NCI-H1092 treated with DMSO at 0.1 percent for 48 hours (cell line): ENCODE results near the gene FILIP1L.
"Not testable (repeated sequence)": the region's sequence is repeated elsewhere in the genome, so short reads cannot be mapped to it uniquely, and the experiment has no call there.

ENCODE experiments used
- DNase-seq: peaks from one replicate; lab custom pipeline; 2025; lab: John Stamatoyannopoulos, UW

FILIP1L gene

GRCh38 chr3:100098784-100099070, 15.6 kb downstream of the FILIP1L start:
- DNase-seq: no peak

DNA sequence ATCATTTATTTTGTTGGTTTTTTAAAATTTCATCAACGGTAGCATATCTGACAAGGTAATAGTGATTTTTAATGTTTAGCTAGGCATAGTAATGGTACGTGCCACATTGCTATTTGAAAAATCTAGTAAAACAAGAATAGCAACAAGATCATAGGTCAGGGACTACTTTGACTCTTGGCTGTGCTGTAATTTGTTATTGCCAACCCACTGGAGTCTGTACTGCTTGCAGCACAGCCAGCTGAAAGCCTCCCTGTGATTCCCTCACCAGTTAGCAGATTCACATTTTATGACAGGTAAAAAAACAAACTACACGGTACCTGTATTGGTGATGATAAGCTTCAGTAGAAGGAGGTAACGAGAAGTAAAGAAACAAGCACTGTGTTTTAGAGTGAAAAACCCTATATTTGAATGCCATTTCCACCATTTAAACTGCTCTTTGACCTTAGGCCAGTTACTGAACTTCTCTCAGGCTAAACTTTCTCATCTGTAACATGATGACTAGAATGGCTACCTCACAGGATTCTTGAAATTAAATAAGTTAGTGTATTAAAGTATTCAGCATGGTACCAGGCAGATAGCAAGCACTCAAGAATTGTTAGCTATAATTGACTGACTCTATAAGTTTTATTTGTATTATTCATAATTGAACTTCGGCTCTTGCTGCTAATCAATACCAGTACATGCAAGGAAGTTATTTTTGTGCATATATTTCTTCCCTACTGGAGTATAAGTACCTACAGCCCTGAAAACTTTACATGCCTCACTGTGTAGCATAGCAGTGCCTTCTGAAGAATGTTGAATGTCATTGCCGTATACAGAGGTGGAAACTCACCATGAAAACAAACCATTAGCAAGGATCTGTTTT, 16.1 kb downstream of the FILIP1L start:
- no peak for DNase-seq

GRCh38 chr3:100096866-100097265, 17.4 kb downstream of the FILIP1L start:
- DNase-seq: no peak

DNA sequence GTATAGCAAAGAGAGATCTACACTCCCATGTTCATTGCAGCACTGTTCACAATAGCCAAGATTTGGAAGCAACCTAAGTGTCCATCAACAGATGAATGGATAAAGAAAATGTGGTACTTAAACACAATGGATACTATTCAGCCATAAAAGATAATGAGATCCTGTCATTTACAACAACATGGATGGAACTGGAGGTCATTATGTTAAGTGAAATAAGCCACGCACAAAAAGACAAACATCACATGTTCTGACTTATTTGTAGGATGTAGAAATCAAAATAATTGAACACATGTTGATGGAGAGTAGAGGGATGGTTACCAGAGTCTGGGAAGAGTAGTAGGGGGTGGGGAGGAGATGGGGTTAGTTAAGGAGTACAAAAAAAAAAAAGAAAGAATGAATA, 18.0 kb downstream of the FILIP1L start:
- not testable (repeated sequence) for DNase-seq

DNA sequence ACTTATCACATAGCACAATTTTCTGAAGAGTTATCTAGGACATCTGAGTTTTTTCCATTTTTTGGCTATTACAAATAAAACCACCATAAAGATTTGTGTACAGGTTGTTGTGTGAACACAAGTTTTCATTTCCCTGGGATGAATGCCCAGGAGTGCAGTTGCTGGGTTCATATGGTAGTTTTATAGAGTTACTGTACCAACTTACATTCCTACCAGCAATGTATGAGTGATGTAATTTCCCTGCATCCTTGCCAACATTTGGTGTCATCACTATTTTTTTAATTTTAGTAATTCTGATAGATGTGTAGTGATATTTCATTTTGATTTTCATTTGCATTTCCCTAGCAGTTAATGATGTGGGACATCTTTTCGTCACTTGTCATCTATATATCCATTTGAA, 20.5 kb downstream of the FILIP1L start:
- no peak for DNase-seq

DNA sequence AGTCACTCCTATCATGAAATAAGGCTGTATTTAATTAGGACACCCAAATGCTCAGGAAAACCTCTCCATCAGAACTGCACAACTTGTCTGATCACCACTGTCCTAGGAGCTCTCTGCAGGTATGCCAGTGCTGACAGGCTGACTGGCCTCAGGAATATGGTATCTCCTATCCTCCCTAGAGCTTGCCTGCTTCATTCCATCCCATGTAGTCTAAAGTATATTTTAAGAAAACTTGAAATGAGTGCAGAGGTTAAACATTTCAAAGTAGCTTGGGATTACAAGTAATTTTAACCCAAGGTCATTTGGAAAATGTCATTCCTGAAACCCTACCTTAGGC, 23.7 kb downstream of the FILIP1L start:
- no peak for DNase-seq

DNA sequence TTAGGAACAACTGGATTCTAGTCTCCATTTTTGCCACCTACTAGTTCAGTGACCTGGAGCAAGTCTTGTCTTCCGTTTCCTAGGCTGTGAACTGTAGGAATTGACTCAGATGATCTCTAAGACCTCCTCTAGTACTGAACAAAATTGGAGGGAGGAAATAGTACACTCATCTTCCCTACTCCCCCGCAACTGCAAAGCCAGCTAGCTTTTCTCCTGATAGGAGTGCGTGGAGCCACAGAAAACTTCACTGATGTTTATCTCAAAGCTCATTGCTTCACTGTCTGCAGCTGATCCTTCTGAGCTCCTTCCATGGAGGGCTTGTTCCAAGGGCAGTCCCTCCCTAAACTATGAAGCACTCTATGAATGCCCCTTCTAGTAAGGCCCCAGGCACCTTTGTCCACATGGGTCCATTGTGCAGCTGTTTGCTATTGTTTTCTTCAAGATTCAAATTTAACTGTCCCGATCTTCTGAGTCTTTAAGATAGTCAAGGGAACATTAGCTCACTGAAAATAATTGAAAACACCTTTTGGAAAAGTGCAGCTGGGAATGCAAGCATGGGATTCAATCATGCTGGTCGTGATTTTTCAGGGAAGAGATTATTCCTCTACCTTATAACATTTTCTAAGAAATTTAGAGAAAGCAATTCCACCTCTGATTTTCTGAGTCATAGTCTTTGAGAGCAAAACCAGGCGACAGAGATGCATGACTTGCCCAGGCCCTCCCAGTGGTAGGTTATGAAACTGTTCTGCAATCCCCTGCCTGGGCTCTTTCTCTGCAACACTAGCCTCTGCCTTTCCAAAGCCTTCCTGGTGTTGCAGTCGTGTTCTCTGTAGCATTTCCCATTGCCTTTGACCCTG, 24.3 kb downstream of the FILIP1L start:
- DNase-seq: no peak

DNA sequence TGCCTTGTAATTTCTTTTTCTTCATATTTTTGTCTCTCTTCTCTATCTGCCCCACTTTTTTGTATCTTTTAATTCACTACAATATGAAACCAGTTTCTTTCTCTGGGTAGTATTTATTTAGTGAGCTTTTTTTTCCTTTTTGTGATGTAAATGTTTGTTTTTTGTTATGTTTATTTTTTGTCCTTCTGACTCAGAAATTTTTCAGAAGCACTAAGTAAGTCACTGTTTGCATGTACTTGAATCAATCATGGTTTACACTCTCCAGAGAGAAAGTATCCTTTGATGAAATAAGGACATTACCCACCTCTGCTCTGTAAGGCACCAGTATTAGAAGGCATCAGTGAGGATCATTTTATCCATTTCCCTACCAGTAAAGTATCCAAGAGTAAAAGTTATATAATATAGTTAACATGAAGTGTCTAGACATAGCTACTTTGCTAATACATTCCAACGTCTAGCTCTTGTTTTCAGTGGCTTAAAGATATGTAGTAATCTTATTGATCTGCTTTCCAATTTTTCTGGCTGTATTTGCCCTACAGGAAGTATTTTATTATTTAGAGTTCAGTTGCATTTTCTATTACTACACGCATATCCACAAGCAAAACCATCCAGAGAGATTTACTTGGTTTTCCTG, 25.4 kb downstream of the FILIP1L start:
- DNase-seq: no peak

DNA sequence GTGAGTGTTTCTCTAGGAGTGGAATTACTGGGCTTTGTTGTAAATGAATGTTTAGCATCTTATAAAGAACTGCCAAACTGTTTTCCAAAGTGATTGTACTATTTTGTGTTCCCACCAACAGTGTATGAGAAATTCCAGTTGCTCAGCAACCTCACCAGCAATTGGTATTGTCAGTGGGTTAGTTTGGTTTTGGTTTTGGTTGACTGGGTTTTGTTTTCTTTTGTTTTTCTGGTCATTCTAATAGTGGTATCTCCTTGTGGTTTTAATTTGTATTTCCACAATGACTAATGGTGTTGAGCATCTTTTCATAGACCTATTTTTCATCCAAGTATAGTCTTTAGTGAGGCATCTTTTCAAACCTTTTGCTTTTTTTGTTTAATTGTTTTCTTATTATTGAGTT, 27.1 kb downstream of the FILIP1L start:
- DNase-seq: no peak

GRCh38 chr3:100086401-100086800, 27.9 kb downstream of the FILIP1L start:
- DNase-seq: no peak

DNA sequence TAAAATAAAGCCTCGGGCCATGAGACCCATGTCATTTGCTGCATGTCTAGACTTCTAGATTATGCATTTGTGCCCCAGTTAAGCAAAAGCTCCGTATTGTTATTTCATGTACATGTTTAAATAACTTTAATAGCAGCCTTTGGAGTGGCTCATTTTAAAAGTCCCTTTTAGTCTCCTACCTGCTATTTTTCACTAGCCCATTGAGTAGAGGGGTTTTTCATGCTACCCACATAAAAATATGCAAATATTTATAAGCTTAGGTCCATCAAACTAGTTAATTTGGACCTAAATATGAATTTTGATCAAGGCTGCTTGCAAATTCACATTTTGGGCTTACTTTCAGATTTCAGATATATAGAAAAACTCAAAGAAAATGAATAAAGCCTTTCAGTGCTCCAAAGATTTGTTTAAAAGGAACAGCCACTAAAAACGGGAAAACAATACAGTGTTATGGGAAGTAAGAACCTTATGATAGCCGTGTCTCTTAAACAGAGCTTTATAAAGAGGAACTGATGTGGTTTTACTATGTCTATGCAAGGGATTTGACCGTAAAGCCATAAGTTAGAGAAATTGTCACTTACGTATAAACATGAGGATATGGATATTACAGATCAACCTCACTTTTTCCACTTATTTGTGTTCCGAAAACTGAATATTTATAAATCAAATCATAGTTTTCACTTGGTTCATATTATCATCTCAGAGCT, 30.0 kb downstream of the FILIP1L start:
- no peak for DNase-seq

- DNase-seq: no peak
Measured at GRCh38 chr3:100083209-100083608, 31.1 kb downstream of the FILIP1L start.

- DNase-seq: no peak
Measured at GRCh38 chr3:100082714-100083113, 31.6 kb downstream of the FILIP1L start.

DNA sequence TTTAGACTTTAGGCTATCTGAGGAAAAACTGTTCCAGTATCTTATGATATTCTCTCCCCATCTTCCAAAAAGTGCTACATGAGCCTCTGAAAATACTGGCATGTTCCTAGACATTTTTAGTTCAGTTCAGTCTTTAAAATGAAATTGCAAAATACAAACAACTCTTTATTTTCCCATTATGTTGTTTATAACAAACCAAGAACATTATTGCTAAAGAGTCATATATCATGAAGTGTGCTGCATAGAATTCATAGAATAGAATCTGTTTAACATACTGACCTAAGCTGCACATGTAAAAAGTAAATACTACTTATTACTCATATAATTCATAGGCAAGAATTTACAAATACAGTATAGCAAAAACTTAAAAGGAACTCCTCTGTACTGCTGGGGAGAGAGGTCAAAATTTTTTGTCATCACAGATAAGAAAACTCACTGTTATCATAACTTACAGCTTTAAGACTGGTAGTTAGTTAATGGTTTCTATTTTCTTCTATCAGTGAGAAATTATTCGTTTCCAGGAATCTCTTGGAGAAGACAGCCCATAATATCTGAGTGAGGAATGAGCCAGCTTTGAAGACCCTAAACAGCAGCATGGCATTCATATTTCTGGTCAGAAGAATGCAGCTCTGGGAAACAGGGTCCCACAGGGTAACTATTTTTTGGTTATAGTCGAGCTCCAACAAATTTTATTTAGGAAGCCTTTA, 32.2 kb downstream of the FILIP1L start:
- no peak for DNase-seq

DNA sequence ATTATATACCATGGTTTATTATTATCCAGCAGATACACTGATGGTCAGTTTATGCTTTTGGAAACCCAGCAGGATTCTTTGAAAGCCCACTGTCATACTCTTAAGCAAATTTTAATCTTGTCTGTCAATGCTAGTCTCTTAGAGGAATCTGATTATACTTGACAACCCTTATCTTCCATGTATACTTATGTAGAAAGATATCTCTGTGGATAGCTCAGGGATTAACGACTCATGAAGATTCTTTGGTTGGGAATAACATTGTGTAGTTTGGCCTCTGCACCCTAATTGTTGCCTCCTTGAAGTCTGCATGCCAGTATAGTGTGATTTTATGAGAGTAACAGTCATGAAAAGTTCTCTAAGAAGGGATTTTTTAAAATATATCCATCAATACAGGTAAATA, 33.0 kb downstream of the FILIP1L start:
- no peak for DNase-seq

DNA sequence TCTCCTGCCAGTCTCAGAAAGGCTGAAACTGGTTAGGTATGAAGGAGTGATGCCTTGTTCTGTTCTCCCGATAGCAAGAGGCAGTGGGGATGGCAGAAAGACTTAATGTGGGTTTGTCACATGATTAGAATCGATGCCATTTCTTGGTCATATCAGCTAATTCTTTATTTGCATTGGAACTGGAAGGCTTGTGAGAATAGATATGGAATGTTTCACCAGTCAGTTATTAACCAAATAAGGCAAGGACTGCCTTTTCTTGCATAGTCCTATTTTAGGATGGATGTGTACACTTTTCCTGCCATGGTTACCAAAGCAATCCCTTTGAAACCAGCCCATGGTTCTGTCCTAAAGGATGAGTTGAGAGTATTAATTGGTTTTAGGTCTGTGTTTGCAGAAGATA, 33.7 kb downstream of the FILIP1L start:
- no peak for DNase-seq

- DNase-seq: no peak
Measured at GRCh38 chr3:100079328-100079727, 35.0 kb downstream of the FILIP1L start.

DNA sequence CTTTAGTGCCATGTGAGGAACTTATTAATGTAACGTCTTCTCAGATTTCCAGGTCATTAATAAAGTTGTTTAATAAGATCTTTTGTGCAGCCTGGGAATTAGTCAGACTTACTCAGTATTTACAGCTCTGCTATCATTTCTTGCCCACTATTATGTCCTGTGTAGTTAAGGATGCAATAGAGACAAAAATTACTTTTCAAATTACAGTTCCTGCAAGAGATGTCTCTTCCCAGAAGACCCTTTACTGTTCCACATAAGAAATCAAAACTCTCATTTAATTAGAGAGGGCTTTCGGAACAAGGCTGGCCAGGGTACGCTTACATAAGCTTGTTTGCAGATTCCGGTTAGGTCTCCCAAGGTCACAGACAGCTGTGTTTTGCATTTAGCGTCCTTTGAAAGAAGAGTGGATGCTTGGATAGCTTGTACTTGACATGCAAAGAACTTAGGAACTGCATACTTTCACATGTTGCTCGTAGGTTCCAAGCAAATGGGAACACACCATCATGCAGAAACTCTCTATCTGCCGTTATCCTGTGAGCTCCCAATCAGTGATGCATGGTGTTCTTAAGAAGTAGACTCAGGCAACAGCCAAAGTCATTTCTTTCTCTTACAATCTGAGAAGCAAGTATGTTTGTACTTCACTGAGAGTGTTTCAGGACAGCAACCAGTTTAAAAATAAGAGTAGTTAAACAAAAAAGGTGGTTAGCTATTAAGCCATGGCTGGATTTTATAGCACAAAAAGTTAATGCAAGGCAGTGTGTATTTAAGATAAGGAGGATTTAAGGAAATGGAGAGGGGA, 37.4 kb downstream of the FILIP1L start:
- DNase-seq: no peak

DNA sequence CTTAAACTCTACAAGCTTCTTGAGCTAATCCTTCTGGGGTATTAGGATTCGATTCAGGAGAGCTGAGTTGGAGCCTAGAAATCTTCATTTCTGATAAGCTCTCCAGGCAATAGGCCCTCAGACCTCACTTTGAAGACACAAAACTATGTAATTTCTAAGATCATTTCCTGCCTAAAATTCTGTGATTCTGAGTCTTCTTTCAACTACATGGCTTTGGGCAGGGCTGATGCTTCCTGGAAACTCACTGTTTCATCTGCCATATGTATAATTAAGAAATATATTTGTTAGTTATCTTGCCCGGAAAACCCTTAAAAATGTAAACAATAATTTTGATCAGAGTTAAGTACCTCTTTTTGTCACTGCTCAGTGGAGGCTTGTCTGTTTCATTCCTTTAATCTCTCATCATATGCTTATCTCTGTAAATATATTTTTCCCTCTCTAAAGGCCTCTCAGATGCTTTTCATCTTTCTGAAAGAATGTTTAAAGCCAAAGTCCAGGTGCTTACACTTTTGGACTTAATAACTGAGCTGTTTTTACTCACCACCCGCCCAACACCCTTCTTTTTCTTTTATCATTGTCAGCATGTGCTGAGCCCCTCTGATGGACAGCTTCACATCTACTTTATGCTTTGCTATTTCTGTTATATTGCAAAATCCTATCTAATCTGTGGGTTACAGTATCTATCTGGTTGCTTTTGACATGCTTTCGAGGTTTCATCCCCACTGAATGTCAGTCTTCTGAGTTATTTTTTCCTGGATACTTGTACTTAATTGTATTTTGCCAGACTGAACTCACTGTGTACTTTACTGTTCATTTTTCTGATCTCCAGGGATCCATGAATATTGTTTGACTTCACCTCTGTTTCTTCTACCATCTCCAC, 38.2 kb downstream of the FILIP1L start:
- no peak for DNase-seq

GRCh38 chr3:100075196-100075595, 39.1 kb downstream of the FILIP1L start:
- no peak for DNase-seq
